HG02943 (cell line): ENCODE data around the gene PLEKHM2.
"Not testable (repeated sequence)": the region's sequence is repeated elsewhere in the genome, so short reads cannot be mapped to it uniquely, and the experiment has no call there.

Source experiments
- ATAC-seq: cut with Tn5 transposase; IDR thresholded peaks from one replicate; pipeline ENCODE4 v1.9.1; 2021; ENCODE audit warnings: mild to moderate bottlenecking, low read depth, moderate library complexity; ENCODE audit not compliant: unreplicated experiment

PLEKHM2 gene

DNA sequence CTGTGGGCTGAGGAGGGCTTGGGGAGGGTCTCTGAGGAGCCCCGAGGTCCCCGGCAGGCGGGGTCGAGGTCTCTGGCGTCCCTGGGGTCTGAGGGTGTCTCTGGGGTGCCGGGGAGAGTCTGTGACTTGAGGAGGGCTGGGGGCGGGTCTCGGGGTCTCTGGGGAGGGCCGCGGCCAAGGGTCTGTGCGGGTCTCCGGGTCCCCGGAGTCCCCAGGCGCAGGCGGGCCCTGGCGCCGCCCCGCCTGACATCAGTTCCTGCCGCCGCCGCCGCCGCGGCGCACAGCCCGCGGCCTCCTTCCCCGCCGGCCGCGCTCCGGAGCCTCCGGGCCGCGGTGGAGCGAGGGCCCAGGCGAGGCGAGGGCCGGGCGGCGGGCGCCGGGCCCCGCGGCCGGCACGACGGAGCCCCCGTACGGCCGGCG is at the start of gene PLEKHM2:
PLEKHM2 (plus strand) TSS at position 279 of the 420 bp plus-strand sequence. CDS start 239 bp downstream, outside the sequence.
- no peak for ATAC-seq

DNA sequence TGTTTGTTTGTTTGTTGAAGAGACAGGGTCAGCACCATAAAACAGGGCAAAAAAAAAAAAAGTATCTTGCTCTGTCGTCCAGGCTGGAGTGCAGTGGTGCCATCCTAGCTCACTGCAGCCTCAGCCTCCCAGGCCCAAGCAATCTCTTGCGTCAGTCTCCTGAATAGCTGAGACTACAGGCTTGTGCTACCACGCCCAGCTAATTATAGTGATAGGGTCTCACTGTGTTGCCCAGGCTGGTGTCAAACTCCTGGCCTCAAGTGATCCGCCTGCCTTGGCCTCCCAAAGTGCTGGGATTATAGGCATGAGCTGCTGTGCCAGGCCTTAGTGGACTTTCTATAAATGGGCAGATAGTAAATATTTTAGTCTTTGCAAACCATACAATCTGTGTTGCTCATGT is 47.7 kb upstream of the PLEKHM2 start:
- no peak for ATAC-seq

GRCh38 chr1:15637826-15638225 is 46.3 kb upstream of the PLEKHM2 start:
- ATAC-seq, result no peak

DNA sequence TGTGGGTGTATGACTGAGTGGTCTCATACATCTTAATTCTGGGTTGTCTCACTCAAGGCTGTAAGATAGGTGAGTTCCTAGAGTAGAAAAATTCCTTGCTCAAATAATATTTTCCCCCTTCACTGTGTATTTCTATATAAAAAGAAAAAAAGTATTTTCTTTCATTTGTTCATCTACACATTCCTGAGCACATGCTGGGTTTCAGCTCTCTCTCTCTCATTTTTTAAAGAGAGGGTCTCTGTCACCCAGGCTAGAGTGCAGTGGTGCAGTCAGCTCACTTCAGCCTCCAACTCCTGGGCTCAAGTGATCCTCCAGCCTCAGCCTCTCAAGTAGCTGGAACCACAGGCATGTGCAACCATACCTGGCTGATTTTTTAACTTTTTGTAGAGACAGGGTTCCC is 44.9 kb upstream of the PLEKHM2 start:
- no peak for ATAC-seq

- no peak for ATAC-seq
These were observed 44.2 kb upstream of the PLEKHM2 start for GRCh38 chr1:15639931-15640330.

GRCh38 chr1:15640667-15641066 is 43.5 kb upstream of the PLEKHM2 start:
- no peak for ATAC-seq

DNA sequence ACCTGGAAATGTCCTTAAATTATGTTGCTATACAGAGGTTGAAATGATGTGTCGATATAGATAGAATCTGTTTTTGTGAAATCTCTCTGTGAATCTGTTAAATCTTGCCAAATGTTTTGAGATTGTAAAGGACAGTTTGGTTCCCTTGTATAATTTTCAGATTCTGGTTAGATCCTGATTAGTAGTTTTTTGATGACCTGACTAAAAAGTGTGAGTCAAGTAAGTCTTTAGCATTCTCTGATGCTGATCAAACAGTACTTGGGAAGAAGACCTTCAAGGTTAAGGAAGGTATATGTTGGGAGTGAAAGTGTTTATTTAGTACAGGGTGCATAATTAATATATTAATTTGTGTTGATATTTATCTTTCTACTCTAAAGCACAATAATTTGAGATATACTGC is 34.2 kb upstream of the PLEKHM2 start:
- no peak for ATAC-seq

- no peak for ATAC-seq
These were observed 33.7 kb upstream of the PLEKHM2 start for GRCh38 chr1:15650433-15650832.

- not testable (repeated sequence) for ATAC-seq
These were observed 32.0 kb upstream of the PLEKHM2 start for GRCh38 chr1:15652130-15652529.

GRCh38 chr1:15654091-15654690 is 29.9 kb upstream of the PLEKHM2 start:
- ATAC-seq, result no peak

DNA sequence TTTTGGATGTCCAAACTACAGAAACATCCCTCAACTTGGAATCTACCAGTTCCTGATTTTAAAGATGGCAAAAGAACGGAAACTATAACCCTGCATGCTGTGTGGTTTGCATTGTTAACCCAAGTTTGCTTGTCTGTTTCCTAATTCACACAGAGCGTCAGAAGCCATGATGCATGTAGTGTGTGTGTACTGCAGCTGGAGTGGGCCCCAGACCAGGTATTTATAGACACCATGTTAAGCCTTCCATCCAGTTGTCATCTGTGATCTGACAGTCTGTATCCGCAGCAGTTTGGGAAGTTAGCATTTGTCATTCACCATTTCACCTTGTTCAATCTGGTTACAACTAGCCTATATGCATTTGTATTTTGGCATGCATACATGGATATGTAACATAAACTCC is 27.7 kb upstream of the PLEKHM2 start:
- no peak for ATAC-seq

- no peak for ATAC-seq
These were observed 27.1 kb upstream of the PLEKHM2 start for GRCh38 chr1:15657021-15657420.

GRCh38 chr1:15660151-15660550 is 24.0 kb upstream of the PLEKHM2 start:
- no peak for ATAC-seq

- no peak for ATAC-seq
These were observed 21.6 kb upstream of the PLEKHM2 start for GRCh38 chr1:15662477-15662876.

GRCh38 chr1:15663925-15664324 is 20.2 kb upstream of the PLEKHM2 start:
- no peak for ATAC-seq

GRCh38 chr1:15667362-15667761 is 16.8 kb upstream of the PLEKHM2 start:
- ATAC-seq, result no peak

GRCh38 chr1:15668089-15668754 is 15.9 kb upstream of the PLEKHM2 start:
- ATAC-seq, result no peak

GRCh38 chr1:15669074-15669473 is 15.0 kb upstream of the PLEKHM2 start:
- no peak for ATAC-seq

DNA sequence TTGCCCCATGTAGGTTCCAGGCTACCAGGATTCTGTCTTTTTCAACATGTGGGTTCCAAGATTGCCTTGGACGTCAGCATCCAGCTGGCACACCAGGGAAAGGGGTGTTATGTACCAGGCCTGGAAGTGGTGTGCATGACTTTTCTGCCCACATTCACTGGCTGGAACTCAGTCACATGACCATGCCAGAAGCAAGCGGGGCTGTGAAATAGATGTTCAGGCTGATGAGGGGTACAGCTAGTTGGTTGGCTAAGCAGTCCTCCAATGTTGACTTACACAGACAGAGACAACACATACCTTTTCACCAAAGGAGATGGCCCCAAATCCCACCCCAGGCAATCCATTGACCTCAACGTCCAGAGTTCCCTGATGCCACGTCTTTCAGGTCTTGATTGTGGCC is 14.3 kb upstream of the PLEKHM2 start:
- ATAC-seq, result no peak

DNA sequence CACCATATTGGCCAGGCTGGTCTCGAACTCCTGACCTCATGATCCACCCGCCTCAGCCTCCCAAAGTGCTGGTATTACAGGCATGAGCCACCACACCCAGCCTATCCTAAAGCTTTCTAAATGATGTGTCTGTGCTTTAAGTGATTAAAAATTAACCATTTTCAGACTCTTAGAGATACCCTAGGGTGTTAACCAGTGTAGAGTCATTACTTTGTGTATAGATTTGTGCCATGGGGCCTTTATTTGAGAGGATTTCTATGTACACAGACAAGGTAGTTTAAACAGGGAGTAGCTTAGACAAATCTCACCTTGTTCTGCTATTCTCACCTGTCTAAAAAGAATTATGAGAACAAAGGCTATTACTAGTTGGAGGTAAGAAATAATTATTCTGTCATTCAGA is 12.7 kb upstream of the PLEKHM2 start:
- ATAC-seq, result no peak

DNA sequence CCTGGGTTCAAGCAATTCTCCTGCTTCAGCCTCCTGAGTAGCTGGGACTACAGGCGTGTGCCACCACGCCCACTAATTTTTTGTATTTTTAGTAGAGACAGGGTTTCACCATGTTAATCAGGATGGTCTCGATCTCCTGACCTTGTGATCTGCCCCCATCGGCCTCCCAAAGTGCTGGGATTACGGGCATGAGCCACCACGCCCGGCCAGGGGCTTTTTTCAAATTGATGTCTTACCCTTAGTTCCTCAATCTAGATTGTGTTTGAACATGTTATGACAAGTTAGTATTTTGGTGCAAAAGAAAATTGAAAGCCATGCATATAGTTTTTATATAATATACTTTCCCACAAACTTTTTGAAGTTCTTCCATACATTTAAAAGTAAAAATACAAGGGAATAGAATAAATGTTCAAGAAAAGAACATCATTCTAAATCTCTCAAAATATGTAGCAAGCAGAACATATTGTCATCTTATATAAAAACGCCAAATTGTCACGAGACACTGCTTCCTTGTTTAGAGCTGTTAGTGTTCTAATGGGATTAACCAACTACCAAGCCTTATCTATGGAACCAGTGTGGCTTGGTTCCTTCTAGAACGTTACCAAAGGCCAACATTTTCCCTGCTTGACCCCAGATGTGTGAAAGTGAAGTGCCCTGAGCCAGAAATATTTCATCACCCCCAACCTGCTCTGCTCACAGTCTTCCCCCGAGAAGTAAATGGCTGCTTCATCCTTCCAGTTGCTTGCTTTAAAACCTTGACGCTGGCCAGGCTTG is 9.5 kb upstream of the PLEKHM2 start:
- no peak for ATAC-seq

DNA sequence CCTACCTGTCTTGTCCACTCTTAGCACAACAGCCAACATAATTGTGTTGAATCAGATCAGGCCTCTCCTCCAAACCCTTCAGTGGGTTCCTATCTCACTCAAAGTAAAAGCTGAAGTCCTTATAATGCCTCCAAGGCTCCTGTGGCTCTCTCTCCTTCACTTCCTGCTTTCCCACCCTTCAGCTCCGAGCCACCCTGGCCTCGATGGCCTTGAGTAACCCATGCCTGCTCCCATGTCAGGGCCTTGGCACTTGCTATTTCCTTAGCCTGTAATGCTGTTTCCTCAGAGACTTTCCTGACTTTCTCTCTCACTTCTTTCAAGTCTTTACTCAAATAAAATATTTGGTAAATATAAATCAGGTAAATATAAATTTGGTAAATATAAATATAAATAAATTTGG is 8.1 kb upstream of the PLEKHM2 start:
- ATAC-seq, result no peak
